ENCODE data around the gene COASY. TPM values are rescaled to one million over a fixed set of nuclear protein-coding genes. Genes with fewer than 3 reads are reported as not detected.

The COASY gene
- polyA plus RNA-seq, 1 of the 3 experiments (the other 2 are of a cell fraction): 69.4 TPM

GRCh38 chr17:42591411-42591810, 29.5 kb downstream of the COASY start:
- Histone ChIP-seq H3K4me3 (ENCODE audit: low read depth in 2 of 2, low read length in 1 of 2) (no peak overlapping the region), H3K79me2 (ENCODE audit: insufficient read depth) (peaks cover 58% of the 10 kb centered on the region), H3K9me3 (no peaks in the 10 kb centered on the region), H3K27me3 (ENCODE audit: insufficient read depth) (no peaks in the 10 kb centered on the region), H3F3A (replicated peaks; ENCODE audit: insufficient read depth) (peaks cover under 1% of the 10 kb centered on the region), H4K20me1 (ENCODE audit: insufficient read depth) (peaks cover 15% of the 10 kb centered on the region; the same call in 1 of the 2 replicates), H3K9ac (no peak overlapping the region), H3K9me2 (no peaks in the 10 kb centered on the region), H2AFZ (ENCODE audit: low read depth) (no peak overlapping the region), H3K27ac (ENCODE audit: low read depth in 2 of 2, low read length in 1 of 2) (no peak overlapping the region), H3K4me2 (no peak overlapping the region), H3K36me3 (replicated peaks in 1 of 2; ENCODE audit: control insufficient read depth in 1 of 2, insufficient read depth in 2 of 2, low read length in 1 of 2) (peaks cover 20 to 34% of the 10 kb centered on the region in 2 experiments), H3K4me1 (ENCODE audit: control insufficient read depth in 1 of 2, insufficient read depth in 2 of 2, low read depth in 1 of 2, low read length in 1 of 2) (no peaks in the 10 kb centered on the region; a peak in 1 of 4 replicates)
- WGBS (ENCODE audit: low lambda C conversion rate): 97% methylated on average over 9 of the region's 9 CpGs
- ChIA-PET POLR2A (no interaction called here), CTCF (interaction anchor here (3.6 kb wide), 1 partner anchor 13 kb away, joined by 22 read pairs; the partner anchor contains the start of gene PSMC3IP)
- no peak for TF ChIP-seq YY1 (IDR thresholded peaks at IDR 0.05; ENCODE audit: low read depth)
- TF ChIP-seq GATA2 (CRISPR knock-in tag; IDR thresholded peaks at IDR 0.05): no peak
- TF ChIP-seq SMC3 (IDR thresholded peaks at IDR 0.05; ENCODE audit: low read depth, low read length): no peak
- TF ChIP-seq MEF2A (IDR thresholded peaks at IDR 0.05; ENCODE audit: borderline replicate concordance, low read depth): no peak
- no peak for TF ChIP-seq RAD21 (IDR thresholded peaks at IDR 0.05; ENCODE audit: low read length)
- no peak for DNase-seq

- Histone ChIP-seq H3K79me2 (ENCODE audit: insufficient read depth) (peaks cover 94% of the 10 kb centered on the region), H3K27ac (ENCODE audit: low read depth in 2 of 2, low read length in 1 of 2) (no peak overlapping the region), H3K4me3 (ENCODE audit: low read depth in 2 of 2, low read length in 1 of 2) (no peak overlapping the region), H3K9ac (no peak overlapping the region), H3K4me1 (ENCODE audit: control insufficient read depth in 1 of 2, insufficient read depth in 2 of 2, low read depth in 1 of 2, low read length in 1 of 2) (no peaks in the 10 kb centered on the region; a peak in 1 of 4 replicates), H4K20me1 (ENCODE audit: insufficient read depth) (peaks cover 29% of the 10 kb centered on the region; the same call in 1 of the 2 replicates), H3K9me3 (no peaks in the 10 kb centered on the region), H3K4me2 (no peak overlapping the region), H3F3A (replicated peaks; ENCODE audit: insufficient read depth) (peaks cover 6% of the 10 kb centered on the region), H2AFZ (ENCODE audit: low read depth) (no peak overlapping the region), H3K27me3 (ENCODE audit: insufficient read depth) (no peaks in the 10 kb centered on the region), H3K36me3 (replicated peaks in 1 of 2; ENCODE audit: control insufficient read depth in 1 of 2, insufficient read depth in 2 of 2, low read length in 1 of 2) (peaks cover 0 to 15% of the 10 kb centered on the region in 2 experiments), H3K9me2 (no peaks in the 10 kb centered on the region)
- CTCF ChIA-PET: interaction anchor here (0.6 to 2.2 kb wide), 5 partner anchors 12 to 83 kb away, joined by 3 to 8 read pairs (median 3); no protein-coding TSS in a partner anchor
- 95% methylated on average over 3 of the region's 3 CpGs for whole genome bisulfite sequencing (ENCODE audit: low lambda C conversion rate)
- DNase-seq: no peak
- TF ChIP-seq USF2 (IDR thresholded peaks at IDR 0.05; ENCODE audit: borderline replicate concordance, low read depth, low read length) (no peak), USF1 (IDR thresholded peaks at IDR 0.05; ENCODE audit: borderline replicate concordance, low read depth) (no peak), TCF12 (IDR thresholded peaks at IDR 0.05) (no peak)
- POLR2A ChIA-PET: no interaction called here
Measured at GRCh38 chr17:42596386-42596785, 34.4 kb downstream of the COASY start.

GRCh38 chr17:42598905-42599304, 37.0 kb downstream of the COASY start:
- H3K36me3 ChIP-seq (replicated peaks in 1 of 2; ENCODE audit: control insufficient read depth in 1 of 2, insufficient read depth in 2 of 2, low read length in 1 of 2): peaks cover 0 to 17% of the 10 kb centered on the region in 2 experiments
- no peak overlapping the region for H2AFZ ChIP-seq (ENCODE audit: low read depth)
- no peaks in the 10 kb centered on the region for H3K4me1 ChIP-seq (ENCODE audit: control insufficient read depth in 1 of 2, insufficient read depth in 2 of 2, low read depth in 1 of 2, low read length in 1 of 2)
- no peak overlapping the region for H3K9ac ChIP-seq
- peaks cover 94% of the 10 kb centered on the region for H3K79me2 ChIP-seq (ENCODE audit: insufficient read depth)
- ChIA-PET CTCF (interaction anchor here (0.8 to 4.5 kb wide), 4 partner anchors 9 to 82 kb away, joined by 3 to 33 read pairs (median 6); partner anchors contain the start of gene PSMC3IP), POLR2A (interaction anchor here (0.9 to 2.1 kb wide), 3 partner anchors 10 to 80 kb away, joined by 3 to 11 read pairs (median 3); partner anchors contain the start of genes MLX, RETREG3 and TUBG1)
- no peaks in the 10 kb centered on the region for H3K27me3 ChIP-seq (ENCODE audit: insufficient read depth)
- peaks cover 6% of the 10 kb centered on the region for H3F3A ChIP-seq (replicated peaks; ENCODE audit: insufficient read depth)
- H3K4me2 ChIP-seq: no peak overlapping the region
- no peak for DNase-seq
- no peak overlapping the region for H3K27ac ChIP-seq (ENCODE audit: low read depth in 2 of 2, low read length in 1 of 2)
- H3K4me3 ChIP-seq (ENCODE audit: low read depth in 2 of 2, low read length in 1 of 2): no peak overlapping the region
- peaks cover 30% of the 10 kb centered on the region for H4K20me1 ChIP-seq (ENCODE audit: insufficient read depth)
- no peaks in the 10 kb centered on the region for H3K9me2 ChIP-seq
- 92% methylated on average over 2 of the region's 2 CpGs for WGBS (ENCODE audit: low lambda C conversion rate)
- no peak for TF ChIP-seq MXI1 (IDR thresholded peaks at IDR 0.05; ENCODE audit: low read depth, low read length)
- no peak for TF ChIP-seq TCF12 (IDR thresholded peaks at IDR 0.05)
- no peak for TF ChIP-seq JUND (IDR thresholded peaks at IDR 0.05)
- no peak for TF ChIP-seq FOXM1 (IDR thresholded peaks at IDR 0.05; ENCODE audit: low read depth)
- TF ChIP-seq FOSL2 (IDR thresholded peaks at IDR 0.05; ENCODE audit: borderline replicate concordance, low read depth): no peak
- no peak for TF ChIP-seq ZBTB33 (IDR thresholded peaks at IDR 0.05; ENCODE audit: borderline replicate concordance, low read depth)
- no peak for TF ChIP-seq MAX (IDR thresholded peaks at IDR 0.05; ENCODE audit: low read depth)
- TF ChIP-seq TAF1 (IDR thresholded peaks at IDR 0.05; ENCODE audit: borderline replicate concordance, low read depth, low read length): no peak
- no peak for TF ChIP-seq PBX3 (IDR thresholded peaks at IDR 0.05)
- H3K9me3 ChIP-seq: no peaks in the 10 kb centered on the region
